ENCODE results near the gene BEND3.
A peak's percentile ranks its signal among the peaks of the same experiment; 100 is the strongest.
"Not testable (repeated sequence)": the region's sequence is repeated elsewhere in the genome, so short reads cannot be mapped to it uniquely, and the experiment has no call there.

The BEND3 gene

GRCh38 chr6:107120404-107120803, 5.1 kb upstream of the BEND3 start:
- no peak for DNase-seq (ENCODE audit: low spot score)

DNA sequence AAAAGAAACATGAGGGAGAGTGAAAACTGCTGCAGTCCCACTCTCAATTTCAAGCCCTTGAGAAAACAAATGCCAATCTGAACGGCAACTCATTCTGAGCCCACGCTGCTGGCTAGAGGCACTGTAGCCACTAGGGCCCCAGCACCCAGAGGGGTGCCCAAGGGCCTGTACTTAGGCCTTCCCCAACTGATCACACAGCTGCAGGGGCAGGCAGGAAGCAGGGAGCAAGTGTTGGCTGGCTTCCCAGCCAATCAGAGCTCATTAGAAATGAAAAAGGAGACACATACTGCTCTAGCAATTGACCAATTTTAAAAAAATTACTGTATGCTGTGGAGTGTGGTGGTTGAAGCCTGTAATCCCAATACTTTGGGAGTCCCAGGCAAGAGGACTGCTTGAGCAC, 3.7 kb upstream of the BEND3 start:
- DNase-seq (ENCODE audit: low spot score): no peak

DNA sequence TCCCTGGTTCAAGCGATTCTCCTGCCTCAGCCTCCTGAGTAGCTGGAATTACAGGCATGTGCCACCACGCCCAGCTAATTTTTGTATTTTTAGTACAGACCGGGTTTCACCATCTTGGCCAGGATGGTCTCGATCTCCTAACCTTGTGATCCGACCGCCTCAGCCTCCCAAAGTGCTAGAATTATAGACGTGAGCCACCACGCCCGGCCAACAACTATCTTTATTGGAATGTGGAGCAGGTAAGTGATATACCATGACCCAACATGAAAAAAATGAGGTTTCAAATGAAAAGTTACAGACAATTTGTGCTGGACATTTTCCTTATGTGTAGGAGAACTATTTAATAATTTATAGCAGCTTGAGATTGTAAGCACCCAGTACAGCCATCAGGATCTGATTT, 3.2 kb upstream of the BEND3 start:
- not testable (repeated sequence) for DNase-seq (ENCODE audit: low spot score)

GRCh38 chr6:107116931-107117330, 1.6 kb upstream of the BEND3 start:
- no peak for DNase-seq (ENCODE audit: low spot score)

DNA sequence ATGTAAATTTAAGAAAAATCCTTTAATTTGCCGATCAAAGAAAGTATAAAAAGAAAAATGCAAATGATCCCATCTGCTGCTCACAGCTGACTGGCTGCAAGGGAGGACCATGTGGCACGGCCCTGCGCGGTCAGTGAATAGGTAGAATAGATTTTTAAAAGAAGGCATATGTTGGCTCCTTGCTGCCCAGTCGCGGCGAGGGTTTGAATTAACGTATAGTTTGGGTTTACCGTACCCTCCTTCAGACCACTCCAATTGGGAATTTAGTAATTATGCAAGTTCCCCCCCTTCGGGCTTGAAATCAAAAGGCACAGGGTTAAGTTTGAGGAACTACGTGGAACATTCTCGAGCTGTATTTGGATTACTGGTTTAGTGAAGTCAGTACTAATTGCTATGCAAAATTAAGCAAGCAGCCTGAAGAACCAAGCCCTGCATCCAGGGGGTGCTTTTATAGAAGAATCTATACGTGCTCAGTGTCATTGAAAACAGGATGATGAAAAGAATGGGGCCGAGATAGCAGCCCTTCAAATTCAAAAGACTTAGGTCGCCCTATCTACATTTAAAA, 1.1 kb upstream of the BEND3 start:
- peak; percentile 7 for DNase-seq (ENCODE audit: low spot score)

- DNase-seq (ENCODE audit: low spot score): peak; percentile 56
These were observed 496 bp upstream of the BEND3 start for GRCh38 chr6:107115695-107116327.

GRCh38 chr6:107114213-107114925, 946 bp downstream of the BEND3 start:
- peak; percentile 91 for DNase-seq (ENCODE audit: low spot score)

- DNase-seq (ENCODE audit: low spot score): no peak
These were observed 5.1 kb downstream of the BEND3 start for GRCh38 chr6:107110200-107110599.

DNA sequence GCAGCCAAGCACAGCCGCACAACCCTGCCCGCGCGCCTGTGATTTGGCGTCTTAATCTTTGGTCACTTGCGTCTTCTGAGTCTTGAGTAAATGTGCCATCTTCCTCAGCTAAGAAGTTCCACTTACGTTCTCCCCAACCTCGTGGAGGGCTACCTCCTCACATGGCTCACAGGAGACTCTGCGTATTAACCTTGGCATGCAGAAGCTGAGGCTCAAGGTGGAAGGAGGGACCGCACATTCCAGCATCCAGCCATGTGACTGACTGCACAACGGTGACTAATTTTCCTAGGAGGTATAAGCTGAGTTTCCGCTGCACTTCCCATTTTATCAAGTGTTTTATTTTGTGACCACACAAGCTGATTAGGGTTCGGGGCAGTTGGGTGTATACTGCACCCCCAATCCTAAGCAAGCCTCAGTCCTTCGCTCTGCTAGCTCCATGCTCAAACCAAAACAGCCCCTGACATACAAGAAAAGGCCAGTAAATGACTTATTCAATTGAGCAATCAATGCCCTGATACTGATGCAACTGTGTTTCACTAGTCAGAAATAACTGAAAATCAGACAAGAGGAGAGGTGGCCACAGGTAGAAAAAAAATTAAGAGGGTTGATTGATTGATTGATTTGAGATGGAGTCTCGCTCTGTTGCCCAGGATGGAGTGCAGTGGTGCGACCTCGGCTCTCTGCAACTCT, 7.0 kb downstream of the BEND3 start:
- DNase-seq (ENCODE audit: low spot score): no peak

- DNase-seq (ENCODE audit: low spot score): no peak
These were observed 7.5 kb downstream of the BEND3 start for GRCh38 chr6:107107791-107108190.

- no peak for DNase-seq (ENCODE audit: low spot score)
These were observed 9.2 kb downstream of the BEND3 start for GRCh38 chr6:107106165-107106564.

DNA sequence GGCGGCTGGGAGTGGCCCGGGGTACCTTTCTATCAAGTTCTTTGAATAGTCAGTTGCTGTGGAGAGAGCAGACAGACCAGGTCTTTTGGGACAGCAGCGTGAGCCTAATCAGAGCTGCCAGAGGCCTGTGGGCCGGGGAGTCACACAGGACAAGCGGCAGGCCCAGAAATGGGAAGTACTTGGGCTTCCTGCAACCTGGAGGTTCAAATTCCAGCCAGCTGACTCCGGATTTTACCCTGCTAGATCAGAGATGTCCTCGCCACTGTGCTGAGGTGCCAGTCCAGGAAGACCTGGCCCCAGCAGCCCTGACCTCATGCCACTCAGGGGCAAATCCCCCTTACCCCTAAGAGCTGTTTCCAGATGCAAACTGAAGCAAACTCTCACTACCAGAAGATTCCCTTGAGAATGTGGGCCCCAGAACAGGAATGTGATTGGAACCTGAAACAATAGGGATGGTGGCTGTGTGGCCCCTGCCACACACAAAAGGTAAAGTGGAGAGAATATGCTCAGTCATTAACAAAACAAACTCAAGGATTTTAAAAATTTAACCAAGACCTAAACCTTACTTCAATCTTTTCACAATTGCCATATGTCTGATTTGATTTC, 9.7 kb downstream of the BEND3 start:
- DNase-seq (ENCODE audit: low spot score): no peak

GRCh38 chr6:107103082-107103481, 12.2 kb downstream of the BEND3 start:
- no peak for DNase-seq (ENCODE audit: low spot score)

DNA sequence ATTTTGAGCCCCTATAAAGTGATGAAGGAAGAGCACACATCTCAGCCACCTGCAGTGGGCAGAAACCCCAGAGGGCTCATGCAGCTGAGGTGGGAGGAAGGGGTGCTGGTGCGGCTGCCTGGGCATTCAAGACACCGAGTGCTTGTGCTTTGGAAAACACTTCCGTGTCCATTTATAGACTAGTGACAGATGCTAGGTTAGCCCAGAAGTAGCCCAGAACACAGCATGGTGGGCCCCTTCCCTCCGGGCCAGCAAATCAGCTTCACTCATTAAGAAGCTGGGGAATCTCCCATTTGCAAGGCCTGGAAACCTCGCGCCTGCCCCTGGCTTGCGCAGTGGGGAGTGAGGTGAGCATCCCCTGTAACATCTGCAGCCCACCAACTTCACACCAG, 12.9 kb downstream of the BEND3 start:
- DNase-seq (ENCODE audit: low spot score): no peak

- no peak for DNase-seq (ENCODE audit: low spot score)
These were observed 13.5 kb downstream of the BEND3 start for GRCh38 chr6:107101686-107102413.

DNA sequence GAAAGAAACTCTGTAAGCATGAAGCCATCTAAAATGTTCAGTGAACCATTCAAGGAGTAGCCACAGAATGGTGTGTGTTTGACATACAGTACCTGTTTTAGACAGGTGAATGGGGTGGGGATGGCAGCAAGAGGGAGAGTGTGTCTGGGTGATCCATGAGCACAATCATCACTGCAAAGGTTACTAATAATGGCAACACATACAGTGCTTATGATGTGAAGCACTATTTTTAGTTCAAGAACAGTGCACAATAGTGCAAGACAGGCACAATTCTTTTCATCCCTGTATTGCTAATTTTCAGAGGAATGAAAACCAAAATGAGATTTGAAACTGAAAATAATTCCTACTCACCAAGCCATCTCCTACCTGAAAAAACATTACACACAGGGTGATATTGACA, 14.1 kb downstream of the BEND3 start:
- DNase-seq (ENCODE audit: low spot score): no peak

DNA sequence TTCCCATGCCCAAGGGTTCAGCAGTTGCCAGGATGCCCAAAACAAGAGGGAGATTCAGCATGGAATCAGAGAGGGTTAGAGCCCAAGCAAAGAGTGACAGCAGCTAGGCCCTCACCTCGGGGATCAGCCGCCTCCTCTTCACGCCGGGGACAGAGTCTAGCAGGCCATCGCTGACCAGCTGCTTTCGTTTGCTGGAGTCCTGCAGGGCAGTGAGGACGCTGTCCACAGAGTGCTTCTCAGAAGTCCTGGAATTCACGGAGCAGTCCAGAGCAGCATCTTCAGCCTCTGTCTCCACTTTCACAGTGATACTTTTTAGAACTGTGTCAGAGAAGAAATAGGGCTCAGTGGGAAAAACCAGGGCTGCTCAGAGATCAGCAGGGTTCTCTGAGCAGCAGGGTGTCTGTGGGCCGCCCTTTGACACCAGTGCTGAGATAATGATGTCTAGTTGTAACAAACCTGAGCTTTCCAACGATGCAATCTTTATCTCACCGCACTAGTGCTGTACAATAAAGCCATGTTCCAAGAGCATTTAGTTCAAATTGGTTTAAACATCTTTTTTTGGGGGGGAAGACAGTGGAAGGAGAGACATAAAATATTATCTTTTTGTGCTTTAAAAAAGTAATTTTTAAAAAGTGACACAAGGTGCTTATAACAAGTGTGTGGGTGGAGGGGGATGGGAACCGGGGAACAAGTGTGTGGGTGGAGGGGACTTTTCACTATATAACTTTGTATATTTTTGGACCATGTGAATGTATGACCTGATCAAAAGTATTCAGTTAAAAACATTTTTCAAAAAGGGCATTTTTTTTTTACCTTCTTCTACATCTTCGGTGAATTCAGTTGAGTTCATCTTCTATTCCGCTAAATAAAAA, 16.6 kb downstream of the BEND3 start:
- no peak for DNase-seq (ENCODE audit: low spot score)

GRCh38 chr6:107084459-107084858, 30.9 kb downstream of the BEND3 start:
- DNase-seq (ENCODE audit: low spot score): not testable (repeated sequence)

GRCh38 chr6:107083921-107084320, 31.4 kb downstream of the BEND3 start:
- DNase-seq (ENCODE audit: low spot score): no peak

DNA sequence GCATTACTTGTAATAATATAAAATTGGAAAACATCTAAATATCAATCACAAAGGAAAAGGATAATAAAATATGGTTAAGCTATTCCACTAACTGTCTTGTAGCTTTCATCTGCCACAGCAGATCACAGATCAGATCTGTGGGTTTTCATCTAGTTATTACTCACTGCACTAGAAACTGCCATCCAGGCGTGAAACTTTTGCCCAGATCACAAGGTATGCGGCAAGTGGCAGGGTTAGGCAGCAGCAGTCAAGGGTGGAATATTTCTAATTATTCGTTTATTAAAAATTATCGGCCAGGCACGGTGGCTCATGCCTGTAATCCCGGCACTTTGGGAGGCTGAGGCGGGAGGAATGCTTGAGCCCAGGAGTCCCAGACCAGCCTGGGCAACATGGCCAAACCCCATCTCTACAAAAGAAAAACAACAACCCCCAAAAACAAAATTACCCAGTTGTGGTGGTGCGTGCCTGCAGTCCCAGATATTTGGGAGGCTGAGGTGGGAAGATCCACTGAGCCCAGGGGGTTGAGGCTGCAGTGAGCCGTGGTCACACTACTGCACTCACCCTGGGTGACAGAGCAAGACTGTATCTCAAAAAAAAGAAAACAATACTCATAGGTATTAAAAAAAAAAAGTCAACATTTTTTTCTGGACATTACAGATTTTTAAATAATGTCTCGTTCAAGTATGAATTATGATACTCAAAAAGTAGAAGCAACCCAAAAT, 32.1 kb downstream of the BEND3 start:
- no peak for DNase-seq (ENCODE audit: low spot score)

All from LoVo (cell line).